Suprapubic skin (tissue), 4 donors: ENCODE data around the gene DERL3. TPM values are rescaled to one million over a fixed set of nuclear protein-coding genes. Genes with fewer than 3 reads are reported as not detected.

Experiments used
- DNase-seq, 2 donors: peaks; one replicate each; pipeline ENCODE4 v3.0.0-alpha.2; 2019; ENCODE audit warnings: low spot score in 2 of 2
- H3K27ac ChIP-seq: fragments of 200-600 bp; sonication (generic); one replicate; pipeline ENCODE4 v1.5.1; 2019
- H3K27me3 ChIP-seq: fragments of 200-600 bp; sonication (generic); one replicate; pipeline ENCODE4 v1.5.1; 2019
- H3K36me3 ChIP-seq: fragments of 200-600 bp; sonication (generic); one replicate; pipeline ENCODE4 v1.5.1; 2019
- H3K4me1 ChIP-seq: fragments of 200-600 bp; sonication (generic); one replicate; pipeline ENCODE4 v1.5.1; 2019
- H3K4me3 ChIP-seq: fragments of 200-600 bp; sonication (generic); one replicate; pipeline ENCODE4 v1.5.1; 2019; ENCODE audit warnings: mild to moderate bottlenecking
- H3K9me3 ChIP-seq: fragments of 200-600 bp; sonication (generic); one replicate; pipeline ENCODE4 v1.5.1; 2019
- CTCF ChIP-seq, 2 donors: fragments of 200-600 bp in 1 of 2; fragments of 450-650 bp in 1 of 2; sonication (generic) in 1 of 2; IDR thresholded peaks; one replicate each; pipeline ENCODE4 v1.5.1; 2016 to 2019; ENCODE audit warnings: antibody characterized with exemption in 2 of 2, mild to moderate bottlenecking in 1 of 2, moderate library complexity in 1 of 2
- EP300 ChIP-seq: sonication (generic); formaldehyde crosslinking; IDR thresholded peaks from one replicate; pipeline ENCODE4 v1.6.1; 2017; ENCODE audit warnings: antibody characterized with exemption
- POLR2A ChIP-seq, 2 donors: fragments of 450-650 bp; IDR thresholded peaks; one replicate each; pipeline ENCODE4 v1.6.1; 2017; ENCODE audit warnings: antibody characterized with exemption in 2 of 2, mild to moderate bottlenecking in 2 of 2, moderate library complexity in 2 of 2
- POLR2AphosphoS5 ChIP-seq, 3 donors: sonication (generic); formaldehyde crosslinking; IDR thresholded peaks; one replicate each; pipeline ENCODE4 v1.6.1; 2017; ENCODE audit warnings: antibody characterized with exemption in 3 of 3
- WGBS: methylation state at CpG from one replicate; pipeline ENCODE4 v1.1.5; 2018; 5-methylcytosine and 5-hydroxymethylcytosine counted together
- total RNA-seq, 4 donors: library from RNA; depleted of rRNA; stranded (reverse); fragments of >200 nt; gene quantifications; one replicate each; pipeline ENCODE4 v1.1.0, GENCODE V29; 2016

The DERL3 gene
- total RNA-seq, 4 donors from 2014 or later: 0.34 to 0.94 (median 0.56) TPM; not detected in 1

DNA sequence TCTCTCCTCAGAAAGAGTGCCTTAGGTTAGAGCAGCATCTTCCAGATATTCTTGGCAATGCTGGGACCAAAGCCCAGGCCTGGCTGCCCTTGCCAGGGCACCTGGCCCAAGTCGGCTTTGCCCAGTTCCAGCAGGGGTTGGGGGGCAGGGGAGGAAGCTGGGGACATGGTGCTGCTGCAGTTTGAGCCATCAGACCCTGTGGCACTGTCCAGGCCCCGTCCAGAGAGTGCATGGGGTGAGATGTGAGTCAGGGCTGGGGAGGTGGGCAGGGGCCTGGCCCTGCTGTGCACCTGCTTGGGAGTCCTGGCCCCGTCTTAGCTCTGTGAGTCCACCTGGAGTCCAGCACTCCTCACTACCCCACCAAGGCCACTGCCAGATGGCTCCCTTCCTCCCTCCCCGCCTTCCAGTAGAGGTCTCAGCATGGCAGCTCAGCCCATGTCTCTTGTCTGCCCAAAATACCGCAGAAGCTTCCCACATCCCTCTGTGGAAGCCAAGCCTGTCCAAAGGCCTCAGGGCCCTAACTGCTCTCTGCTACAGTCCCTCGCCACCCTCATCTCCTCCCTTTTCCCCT is 16.6 kb downstream of the DERL3 start:
- H3K27me3 ChIP-seq: no peaks in the 10 kb centered on the region
- no peaks in the 10 kb centered on the region for H3K9me3 ChIP-seq
- TF ChIP-seq POLR2AphosphoS5 (IDR thresholded peaks at IDR 0.05) (no peak), CTCF (IDR thresholded peaks at IDR 0.05) (no peak), EP300 (no peak), POLR2A (IDR thresholded peaks at IDR 0.05) (no peak)
- no peak for DNase-seq
- H3K4me3 ChIP-seq: no peak overlapping the region
- peaks cover 6% of the 10 kb centered on the region for H3K4me1 ChIP-seq
- H3K27ac ChIP-seq: no peak overlapping the region
- peaks cover 84% of the 10 kb centered on the region for H3K36me3 ChIP-seq
- WGBS: 65% methylated on average over 3 of the region's 6 CpGs

- no peak for DNase-seq
- 14% methylated on average over 1 of the region's 4 CpGs for WGBS
- Histone ChIP-seq H3K4me3 (no peak overlapping the region), H3K36me3 (peaks cover 90% of the 10 kb centered on the region), H3K27me3 (no peaks in the 10 kb centered on the region), H3K4me1 (peaks cover 6% of the 10 kb centered on the region), H3K27ac (no peak overlapping the region), H3K9me3 (no peaks in the 10 kb centered on the region)
- TF ChIP-seq CTCF (IDR thresholded peaks at IDR 0.05): no peak
- no peak for TF ChIP-seq POLR2A (IDR thresholded peaks at IDR 0.05)
- no peak for TF ChIP-seq EP300
- TF ChIP-seq POLR2AphosphoS5 (IDR thresholded peaks at IDR 0.05): no peak
Measured at GRCh38 chr22:23820748-23821211, 18.0 kb downstream of the DERL3 start.

DNA sequence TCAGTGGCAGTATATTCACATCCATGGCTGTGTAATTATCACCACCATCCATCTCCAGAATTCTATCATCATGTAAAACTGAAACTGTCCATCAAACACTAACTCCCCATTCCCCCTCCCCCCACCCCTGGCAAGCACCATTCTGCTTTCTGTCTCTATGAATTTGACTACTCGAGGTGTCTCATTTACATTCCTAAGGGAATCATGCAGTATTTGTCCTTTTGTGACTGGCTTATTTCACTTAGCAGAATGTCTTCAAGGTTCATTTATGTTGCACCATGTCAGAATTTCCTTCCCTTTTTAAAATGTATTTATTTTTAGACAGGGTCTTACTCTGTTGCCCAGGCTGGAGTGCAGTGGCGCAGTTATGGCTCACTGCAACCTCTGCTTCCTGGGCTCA is 20.3 kb downstream of the DERL3 start:
- peaks cover 6% of the 10 kb centered on the region for H3K4me1 ChIP-seq
- no peak for DNase-seq

GRCh38 chr22:23817146-23817545 is 21.7 kb downstream of the DERL3 start:
- H3K27ac ChIP-seq: no peak overlapping the region
- TF ChIP-seq EP300 (no peak), POLR2AphosphoS5 (IDR thresholded peaks at IDR 0.05) (no peak), POLR2A (IDR thresholded peaks at IDR 0.05) (no peak), CTCF (IDR thresholded peaks at IDR 0.05) (no peak)
- peaks cover 72% of the 10 kb centered on the region for H3K36me3 ChIP-seq
- no peaks in the 10 kb centered on the region for H3K9me3 ChIP-seq
- H3K4me3 ChIP-seq: no peak overlapping the region
- no peak for DNase-seq
- WGBS: 98% methylated on average over 5 of the region's 6 CpGs
- peaks cover 6% of the 10 kb centered on the region for H3K4me1 ChIP-seq
- no peaks in the 10 kb centered on the region for H3K27me3 ChIP-seq

More for the DNA sequence above, 20.3 kb downstream of the DERL3 start:
- H3K4me3 ChIP-seq: no peak overlapping the region
- whole genome bisulfite sequencing: 88% methylated on average over 2 of the region's 2 CpGs
- H3K9me3 ChIP-seq: no peaks in the 10 kb centered on the region
- H3K27ac ChIP-seq: no peak overlapping the region
- peaks cover 83% of the 10 kb centered on the region for H3K36me3 ChIP-seq
- no peaks in the 10 kb centered on the region for H3K27me3 ChIP-seq
- TF ChIP-seq POLR2A (IDR thresholded peaks at IDR 0.05) (no peak), EP300 (no peak), CTCF (IDR thresholded peaks at IDR 0.05) (no peak), POLR2AphosphoS5 (IDR thresholded peaks at IDR 0.05) (no peak)

GRCh38 chr22:23816156-23816976 is 22.4 kb downstream of the DERL3 start:
- DNase-seq: no peak
- Histone ChIP-seq H3K27ac (no peak overlapping the region), H3K36me3 (peaks cover 69% of the 10 kb centered on the region), H3K4me3 (no peak overlapping the region), H3K9me3 (no peaks in the 10 kb centered on the region), H3K27me3 (no peaks in the 10 kb centered on the region), H3K4me1 (peaks cover 6% of the 10 kb centered on the region)
- TF ChIP-seq EP300: no peak
- no peak for TF ChIP-seq POLR2AphosphoS5 (IDR thresholded peaks at IDR 0.05)
- 78% methylated on average over 15 of the region's 18 CpGs for WGBS
